Measurements from ENCODE around the gene NOS1AP. TPM values are rescaled to one million over a fixed set of nuclear protein-coding genes. Genes with fewer than 3 reads are reported as not detected.
A peak's percentile ranks its signal among the peaks of the same experiment; 100 is the strongest.

The NOS1AP gene
- total RNA-seq, 3 donors from 2014 or later: 11.8 to 17.4 (median 14.3) TPM

GRCh38 chr1:162370161-162370560 lies 300.7 kb downstream of the NOS1AP start:
- TF ChIP-seq CTCF (IDR thresholded peaks at IDR 0.05): no peak
- Histone ChIP-seq H3K4me3 (no peak overlapping the region), H3K36me3 (ENCODE audit: low read depth) (no peaks in the 10 kb centered on the region), H3K9me3 (no peaks in the 10 kb centered on the region), H3K4me1 (ENCODE audit: low read depth) (peaks cover 35% of the 10 kb centered on the region)
- intact Hi-C loops (cut with DNase I, micrococcal nuclease): no loop called here
- ATAC-seq (peak; percentile 38), DNase-seq (no peak)

- DNase-seq (no peak), ATAC-seq (no peak)
- intact Hi-C loops (cut with DNase I, micrococcal nuclease): no loop called here
- TF ChIP-seq CTCF (IDR thresholded peaks at IDR 0.05): no peak
- no peak overlapping the region for H3K4me3 ChIP-seq
- no peaks in the 10 kb centered on the region for H3K36me3 ChIP-seq (ENCODE audit: low read depth)
- H3K9me3 ChIP-seq: no peaks in the 10 kb centered on the region
- peaks cover 35% of the 10 kb centered on the region for H3K4me1 ChIP-seq (ENCODE audit: low read depth)
Measured at GRCh38 chr1:162370721-162371120, 301.2 kb downstream of the NOS1AP start.

- intact Hi-C loops (cut with DNase I, micrococcal nuclease): no loop called here
- TF ChIP-seq CTCF (IDR thresholded peaks at IDR 0.05): no peak
- no peak for DNase-seq
- no peaks in the 10 kb centered on the region for H3K9me3 ChIP-seq
- peaks cover 35% of the 10 kb centered on the region for H3K4me1 ChIP-seq (ENCODE audit: low read depth)
- ATAC-seq: no peak
- no peak overlapping the region for H3K4me3 ChIP-seq
- H3K36me3 ChIP-seq (ENCODE audit: low read depth): no peaks in the 10 kb centered on the region
Measured at GRCh38 chr1:162371611-162372010, 302.1 kb downstream of the NOS1AP start.

DNA sequence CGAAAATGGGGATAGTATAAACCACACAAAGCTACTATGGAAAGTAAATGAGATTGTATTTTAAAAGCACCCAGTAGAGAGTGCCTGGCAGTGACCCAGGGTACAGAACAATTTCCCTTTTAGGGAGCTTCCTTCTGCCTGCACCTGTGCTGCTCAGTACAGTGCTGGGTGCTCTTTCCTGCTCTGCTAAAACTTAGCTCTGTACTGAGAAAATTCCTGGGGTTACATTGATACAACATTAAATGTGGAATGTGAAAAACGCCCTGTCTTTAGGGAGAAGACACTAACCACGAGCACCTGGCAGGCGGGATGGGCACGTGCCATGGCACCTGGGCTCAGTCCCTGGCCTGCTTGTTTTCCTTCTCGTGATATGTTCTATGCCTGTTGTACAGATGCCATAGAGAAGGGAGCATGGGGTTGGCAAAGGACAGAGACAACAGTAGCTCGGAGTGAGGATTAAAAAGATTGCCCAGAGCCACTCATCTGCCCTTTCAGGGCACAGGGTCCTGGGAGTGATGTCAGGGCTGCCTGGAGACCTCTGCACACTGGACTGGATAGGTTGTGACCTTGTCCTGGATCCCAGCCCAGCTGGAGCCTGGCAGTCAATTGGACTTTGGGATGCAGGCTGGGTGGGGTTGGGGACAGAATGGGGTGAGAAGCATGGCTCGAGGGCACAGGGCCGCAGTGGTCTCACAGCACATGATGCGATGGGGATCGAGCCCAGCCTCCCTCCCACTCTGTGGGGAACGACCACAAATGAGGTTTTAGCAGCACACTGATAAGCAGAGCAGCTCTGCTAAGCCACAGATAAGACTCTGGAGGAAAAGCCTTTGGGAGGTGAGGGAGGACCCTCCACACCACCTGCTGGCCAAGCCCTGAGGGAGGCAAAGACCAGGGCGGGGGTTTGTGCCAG lies 302.9 kb downstream of the NOS1AP start:
- Histone ChIP-seq H3K4me3 (no peak overlapping the region), H3K4me1 (ENCODE audit: low read depth) (peaks cover 35% of the 10 kb centered on the region), H3K36me3 (ENCODE audit: low read depth) (no peaks in the 10 kb centered on the region), H3K9me3 (no peaks in the 10 kb centered on the region)
- TF ChIP-seq CTCF (IDR thresholded peaks at IDR 0.05): no peak
- intact Hi-C loops (cut with DNase I, micrococcal nuclease): no loop called here
- ATAC-seq (peak; percentile 59), DNase-seq (peak; percentile 63 to 72 (median 71))

DNA sequence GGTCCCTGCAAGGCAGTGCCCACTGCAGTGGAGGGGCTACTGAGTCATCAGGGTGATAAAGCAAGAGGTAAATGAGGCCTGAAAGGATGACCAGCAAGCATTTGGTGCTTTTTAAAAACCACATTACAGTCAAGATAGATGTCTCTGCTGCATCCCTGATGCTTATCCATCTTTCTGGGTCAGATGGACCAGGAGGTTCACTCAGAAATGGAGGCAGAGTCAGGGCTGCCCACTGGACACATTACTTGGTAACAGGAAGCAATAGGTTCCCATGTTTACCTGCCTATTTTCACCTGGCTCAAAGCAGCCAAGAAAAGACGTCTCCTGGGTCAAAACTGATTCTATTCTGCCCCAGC lies 303.6 kb downstream of the NOS1AP start:
- ATAC-seq (no peak), DNase-seq (no peak)
- intact Hi-C loops (cut with DNase I, micrococcal nuclease): no loop called here

More for the DNA sequence above, 303.6 kb downstream of the NOS1AP start:
- H3K4me1 ChIP-seq (ENCODE audit: low read depth): peaks cover 32% of the 10 kb centered on the region
- H3K9me3 ChIP-seq: no peaks in the 10 kb centered on the region
- H3K36me3 ChIP-seq (ENCODE audit: low read depth): no peaks in the 10 kb centered on the region
- no peak overlapping the region for H3K4me3 ChIP-seq
- TF ChIP-seq CTCF (IDR thresholded peaks at IDR 0.05): no peak

Data from mucosa of descending colon (tissue), 3 donors.